Panc1 (cell line): ENCODE measurements around the gene LAP3.

Experiments used
- TF ChIP-seq, protein P1 (sequence below), 2 experiments: IDR thresholded peaks; 2 replicates each; pipeline ENCODE4 v1.6.1; 2011 to 2012; ENCODE audit warnings: low read depth in 2 of 2, control low read depth in 1 of 2, low read length in 1 of 2, mild to moderate bottlenecking in 1 of 2, moderate library complexity in 1 of 2; ENCODE audit not compliant: insufficient read depth in 1 of 2
- TF ChIP-seq, protein P2 (sequence below): fragments of 450-650 bp; IDR thresholded peaks from 2 replicates; pipeline ENCODE4 v1.5.1; 2017; ENCODE audit warnings: mild to moderate bottlenecking

DNA sequence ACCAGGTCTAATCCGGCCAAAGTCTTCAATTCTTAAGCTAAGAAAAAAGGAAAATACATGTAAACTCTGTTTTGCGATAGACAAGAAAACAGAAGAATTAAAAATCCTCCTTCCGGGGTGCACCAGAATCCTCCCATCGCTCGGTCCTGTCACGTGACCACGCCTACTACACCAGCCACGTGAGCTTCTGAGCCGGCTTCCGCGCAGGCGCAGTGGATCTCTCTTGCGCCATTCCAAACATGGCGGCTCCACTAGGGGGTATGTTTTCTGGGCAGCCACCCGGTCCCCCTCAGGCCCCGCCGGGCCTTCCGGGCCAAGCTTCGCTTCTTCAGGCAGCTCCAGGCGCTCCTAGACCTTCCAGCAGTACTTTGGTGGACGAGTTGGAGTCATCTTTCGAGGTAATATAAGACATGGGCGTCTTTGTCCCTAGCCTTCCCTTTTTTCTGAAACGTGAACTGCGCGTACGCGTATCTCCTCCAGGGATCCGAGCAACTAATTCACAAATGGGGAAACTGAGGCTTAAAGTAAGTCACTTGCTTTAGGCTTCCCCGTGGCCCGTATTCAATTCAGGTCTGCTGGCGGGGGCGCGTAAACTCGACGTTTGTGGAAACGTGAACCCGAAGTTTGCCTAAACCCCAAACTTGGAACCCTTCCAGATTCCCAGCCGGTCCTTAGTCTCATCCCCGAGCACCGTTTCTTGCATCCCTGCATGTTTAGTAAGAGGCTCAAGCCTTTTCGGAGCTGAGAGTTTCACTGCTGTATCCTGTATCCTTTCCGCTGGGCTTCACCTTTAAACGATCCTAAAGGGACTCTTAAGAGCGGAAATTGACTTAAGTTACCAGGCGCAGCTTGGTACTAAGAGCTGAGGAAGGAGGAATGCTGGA, 37.7 kb downstream of the LAP3 start, which contains the start of gene MED28:
- TF ChIP-seq, protein P1, sequence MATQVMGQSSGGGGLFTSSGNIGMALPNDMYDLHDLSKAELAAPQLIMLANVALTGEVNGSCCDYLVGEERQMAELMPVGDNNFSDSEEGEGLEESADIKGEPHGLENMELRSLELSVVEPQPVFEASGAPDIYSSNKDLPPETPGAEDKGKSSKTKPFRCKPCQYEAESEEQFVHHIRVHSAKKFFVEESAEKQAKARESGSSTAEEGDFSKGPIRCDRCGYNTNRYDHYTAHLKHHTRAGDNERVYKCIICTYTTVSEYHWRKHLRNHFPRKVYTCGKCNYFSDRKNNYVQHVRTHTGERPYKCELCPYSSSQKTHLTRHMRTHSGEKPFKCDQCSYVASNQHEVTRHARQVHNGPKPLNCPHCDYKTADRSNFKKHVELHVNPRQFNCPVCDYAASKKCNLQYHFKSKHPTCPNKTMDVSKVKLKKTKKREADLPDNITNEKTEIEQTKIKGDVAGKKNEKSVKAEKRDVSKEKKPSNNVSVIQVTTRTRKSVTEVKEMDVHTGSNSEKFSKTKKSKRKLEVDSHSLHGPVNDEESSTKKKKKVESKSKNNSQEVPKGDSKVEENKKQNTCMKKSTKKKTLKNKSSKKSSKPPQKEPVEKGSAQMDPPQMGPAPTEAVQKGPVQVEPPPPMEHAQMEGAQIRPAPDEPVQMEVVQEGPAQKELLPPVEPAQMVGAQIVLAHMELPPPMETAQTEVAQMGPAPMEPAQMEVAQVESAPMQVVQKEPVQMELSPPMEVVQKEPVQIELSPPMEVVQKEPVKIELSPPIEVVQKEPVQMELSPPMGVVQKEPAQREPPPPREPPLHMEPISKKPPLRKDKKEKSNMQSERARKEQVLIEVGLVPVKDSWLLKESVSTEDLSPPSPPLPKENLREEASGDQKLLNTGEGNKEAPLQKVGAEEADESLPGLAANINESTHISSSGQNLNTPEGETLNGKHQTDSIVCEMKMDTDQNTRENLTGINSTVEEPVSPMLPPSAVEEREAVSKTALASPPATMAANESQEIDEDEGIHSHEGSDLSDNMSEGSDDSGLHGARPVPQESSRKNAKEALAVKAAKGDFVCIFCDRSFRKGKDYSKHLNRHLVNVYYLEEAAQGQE (IDR thresholded peaks at IDR 0.05; ENCODE audit: insufficient read depth in 1 of 2, low read depth in 2 of 2, low read length in 1 of 2): no peak
- TF ChIP-seq, protein P2, sequence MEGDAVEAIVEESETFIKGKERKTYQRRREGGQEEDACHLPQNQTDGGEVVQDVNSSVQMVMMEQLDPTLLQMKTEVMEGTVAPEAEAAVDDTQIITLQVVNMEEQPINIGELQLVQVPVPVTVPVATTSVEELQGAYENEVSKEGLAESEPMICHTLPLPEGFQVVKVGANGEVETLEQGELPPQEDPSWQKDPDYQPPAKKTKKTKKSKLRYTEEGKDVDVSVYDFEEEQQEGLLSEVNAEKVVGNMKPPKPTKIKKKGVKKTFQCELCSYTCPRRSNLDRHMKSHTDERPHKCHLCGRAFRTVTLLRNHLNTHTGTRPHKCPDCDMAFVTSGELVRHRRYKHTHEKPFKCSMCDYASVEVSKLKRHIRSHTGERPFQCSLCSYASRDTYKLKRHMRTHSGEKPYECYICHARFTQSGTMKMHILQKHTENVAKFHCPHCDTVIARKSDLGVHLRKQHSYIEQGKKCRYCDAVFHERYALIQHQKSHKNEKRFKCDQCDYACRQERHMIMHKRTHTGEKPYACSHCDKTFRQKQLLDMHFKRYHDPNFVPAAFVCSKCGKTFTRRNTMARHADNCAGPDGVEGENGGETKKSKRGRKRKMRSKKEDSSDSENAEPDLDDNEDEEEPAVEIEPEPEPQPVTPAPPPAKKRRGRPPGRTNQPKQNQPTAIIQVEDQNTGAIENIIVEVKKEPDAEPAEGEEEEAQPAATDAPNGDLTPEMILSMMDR: no peak
